DND-41 (cell line): ENCODE measurements around the gene TMEM238.
A peak's percentile ranks its signal among the peaks of the same experiment; 100 is the strongest.
"Not testable (repeated sequence)": the region's sequence is repeated elsewhere in the genome, so short reads cannot be mapped to it uniquely, and the experiment has no call there.

Source experiments
- ATAC-seq: fragments of 200-7000 bp; cut with Tn5 transposase; 3 replicates; pipeline ENCODE4 v1.9.1; 2021; ENCODE audit warnings: low read depth; ENCODE audit not compliant: insufficient read depth
- DNase-seq: peaks from one replicate; pipeline ENCODE4 v3.0.0-alpha.2; 2020
- H2AFZ ChIP-seq: 2 replicates; pipeline ENCODE4 v1.6.0; 2012; ENCODE audit warnings: low read depth, low read length
- H3K27ac ChIP-seq: 2 replicates; pipeline ENCODE4 v1.5.1; 2012; ENCODE audit warnings: low read length, inconsistent platforms
- H3K27me3 ChIP-seq: fragments of 200-600 bp; sonication (generic); 2 replicates; pipeline ENCODE4 v1.6.0; 2012; ENCODE audit warnings: low read length, mild to moderate bottlenecking, inconsistent platforms; ENCODE audit not compliant: insufficient read depth, poor library complexity
- H3K36me3 ChIP-seq: 2 replicates; pipeline ENCODE4 v1.5.1; 2012; ENCODE audit warnings: low read length, inconsistent platforms; ENCODE audit not compliant: insufficient read depth
- H3K4me1 ChIP-seq: 2 replicates; pipeline ENCODE4 v1.5.1; 2012; ENCODE audit warnings: mild to moderate bottlenecking, low read length; ENCODE audit not compliant: insufficient read depth
- H3K4me2 ChIP-seq: 2 replicates; pipeline ENCODE4 v1.6.0; 2012; ENCODE audit warnings: mild to moderate bottlenecking, moderate library complexity, low read length, inconsistent platforms; ENCODE audit not compliant: insufficient read depth
- H3K4me3 ChIP-seq, 2 experiments: fragments of 200-600 bp in 1 of 2; shearing (Covaris generic) in 1 of 2; 2 replicates each; pipeline ENCODE4 v1.5.1; 2012 to 2016; ENCODE audit warnings: inconsistent platforms in 2 of 2, low read length in 2 of 2, mild to moderate bottlenecking in 2 of 2, low read depth in 1 of 2, moderate library complexity in 1 of 2
- H3K79me2 ChIP-seq: 2 replicates; pipeline ENCODE4 v1.6.0; 2012; ENCODE audit warnings: low read length, inconsistent platforms; ENCODE audit not compliant: insufficient read depth
- H3K9ac ChIP-seq: 2 replicates; pipeline ENCODE4 v1.6.0; 2012; ENCODE audit warnings: low read depth, mild to moderate bottlenecking, inconsistent platforms, low read length, moderate library complexity
- H3K9me3 ChIP-seq: 2 replicates; pipeline ENCODE4 v1.5.1; 2012; ENCODE audit warnings: low read length, moderate library complexity, mild to moderate bottlenecking, inconsistent platforms; ENCODE audit not compliant: insufficient read depth, severe bottlenecking
- H4K20me1 ChIP-seq: 2 replicates; pipeline ENCODE4 v1.6.0; 2012; ENCODE audit warnings: low read length; ENCODE audit not compliant: insufficient read depth
- CTCF ChIP-seq: IDR thresholded peaks from 2 replicates; pipeline ENCODE4 v1.5.1; 2012; ENCODE audit warnings: borderline replicate concordance, low read length, moderate library complexity, mild to moderate bottlenecking; ENCODE audit not compliant: poor library complexity, severe bottlenecking; ENCODE audit errors: extremely low read depth
- EZH2 ChIP-seq: IDR thresholded peaks from 3 replicates; pipeline ENCODE4 v1.6.1; 2012; ENCODE audit warnings: borderline replicate concordance, low read depth, mild to moderate bottlenecking, moderate library complexity, low read length, inconsistent platforms; ENCODE audit not compliant: severe bottlenecking

Gene TMEM238

GRCh38 chr19:55339105-55339888 lies 44.8 kb downstream of the TMEM238 start, which contains the start of gene KMT5C:
Gene KMT5C, plus strand, starts transcription at chr19:55339876. Its CDS starts 2,061 bp downstream, at chr19:55341937.
- Histone ChIP-seq H3K27me3 (no peaks in the 10 kb centered on the region), H3K4me3 (peak within 1 kb of the TSS; percentile 84 to 92), H2AFZ (peak within 1 kb of the TSS; percentile 62), H4K20me1 (peaks cover 26% of the 10 kb centered on the region), H3K9me3 (no peaks in the 10 kb centered on the region), H3K9ac (peak within 1 kb of the TSS; percentile 93), H3K36me3 (peaks cover 28% of the 10 kb centered on the region), H3K4me1 (peaks cover 34% of the 10 kb centered on the region), H3K27ac (peak within 1 kb of the TSS; percentile 89), H3K4me2 (peak within 1 kb of the TSS; percentile 91), H3K79me2 (peaks cover 28% of the 10 kb centered on the region)
- TF ChIP-seq CTCF = peak; percentile 36
- no peak for TF ChIP-seq EZH2
- DNase-seq (peak; percentile 100), ATAC-seq (peak; percentile 84)

- Histone ChIP-seq H3K79me2 (peaks cover 12% of the 10 kb centered on the region), H3K4me1 (peaks cover 18% of the 10 kb centered on the region), H3K27me3 (no peaks in the 10 kb centered on the region), H3K27ac (no peak overlapping the region), H2AFZ (no peak overlapping the region), H3K4me2 (no peak overlapping the region), H3K4me3 (no peak overlapping the region), H3K36me3 (no peaks in the 10 kb centered on the region), H3K9me3 (no peaks in the 10 kb centered on the region), H4K20me1 (no peaks in the 10 kb centered on the region), H3K9ac (no peak overlapping the region)
- ATAC-seq (no peak), DNase-seq (no peak)
- TF ChIP-seq EZH2 (no peak), CTCF (no peak)
Measured at GRCh38 chr19:55336101-55336500, 48.0 kb downstream of the TMEM238 start.

- Histone ChIP-seq H2AFZ (no peak overlapping the region), H3K4me2 (no peak overlapping the region)
Measured at GRCh38 chr19:55333870-55334269, 50.2 kb downstream of the TMEM238 start.

GRCh38 chr19:55329791-55330190 lies 54.3 kb downstream of the TMEM238 start:
- not testable (repeated sequence) for H3K4me3 ChIP-seq, H3K36me3 ChIP-seq, H3K27ac ChIP-seq, H3K9ac ChIP-seq, H3K4me1 ChIP-seq, H3K4me2 ChIP-seq, H2AFZ ChIP-seq, H3K9me3 ChIP-seq, H4K20me1 ChIP-seq, ATAC-seq, H3K79me2 ChIP-seq, H3K27me3 ChIP-seq, DNase-seq

More at GRCh38 chr19:55333870-55334269, 50.2 kb downstream of the TMEM238 start:
- no peaks in the 10 kb centered on the region for H3K9me3 ChIP-seq
- DNase-seq (no peak), ATAC-seq (no peak)
- no peaks in the 10 kb centered on the region for H3K27me3 ChIP-seq
- no peak overlapping the region for H3K4me3 ChIP-seq
- peaks cover 9% of the 10 kb centered on the region for H3K4me1 ChIP-seq
- H3K27ac ChIP-seq = no peak overlapping the region
- no peak overlapping the region for H3K9ac ChIP-seq
- no peaks in the 10 kb centered on the region for H4K20me1 ChIP-seq
- no peaks in the 10 kb centered on the region for H3K36me3 ChIP-seq
- TF ChIP-seq EZH2 (no peak), CTCF (no peak)
- no peaks in the 10 kb centered on the region for H3K79me2 ChIP-seq
